ENCODE results near the gene ZNF311. TPM values are rescaled to one million over a fixed set of nuclear protein-coding genes. Genes with fewer than 3 reads are reported as not detected.

Gene ZNF311
- total RNA-seq, 1 experiment from 2014 or later: 0.57 TPM

DNA sequence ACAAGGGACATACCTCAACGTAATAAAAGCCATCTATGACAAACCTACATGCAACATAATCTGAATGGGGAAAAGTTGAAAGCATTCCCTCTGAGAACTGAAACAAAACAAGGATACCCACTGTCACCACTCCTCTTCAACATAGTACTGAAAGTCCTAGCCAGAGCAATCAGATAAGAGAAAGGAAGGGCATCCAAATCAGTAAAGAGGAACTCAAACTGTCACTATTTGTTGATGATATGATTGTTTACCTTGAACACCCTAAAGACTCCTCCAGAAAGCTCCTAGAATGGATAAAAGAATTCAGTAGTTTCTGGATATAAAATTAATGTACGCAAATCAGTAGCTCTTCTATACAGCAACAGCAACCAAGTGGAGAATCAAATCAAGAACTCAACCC is 39.4 kb downstream of the ZNF311 start:
- H3K9me3 Mint-ChIP-seq: peaks cover 20 to 32% of the 10 kb centered on the region in 2 experiments
- Histone ChIP-seq H2AFZ (ENCODE audit: low read length) (no peak overlapping the region), H2BK120ac (ENCODE audit: low read depth, low read length, poor library complexity, severe bottlenecking) (no peak overlapping the region), H2BK15ac (ENCODE audit: low read depth, low read length) (no peak overlapping the region), H3K23ac (ENCODE audit: insufficient read length, low read depth, low read length) (no peak overlapping the region), H3K18ac (ENCODE audit: insufficient read length, low read depth, low read length) (no peak overlapping the region), H3T11ph (ENCODE audit: low read length) (no peak overlapping the region), H3K4me1 (ENCODE audit: insufficient read depth, low read length) (no peaks in the 10 kb centered on the region), H4K91ac (ENCODE audit: insufficient read length, low read depth, low read length) (no peak overlapping the region), H3K27ac (ENCODE audit: insufficient read length, low read depth, low read length) (no peak overlapping the region), H4K5ac (ENCODE audit: insufficient read length, low read depth, low read length) (no peak overlapping the region), H3K23me2 (ENCODE audit: insufficient read length, low read depth, low read length, poor library complexity, severe bottlenecking) (no peaks in the 10 kb centered on the region), H3K79me1 (ENCODE audit: insufficient read depth, low read depth, low read length, poor library complexity, severe bottlenecking) (no peaks in the 10 kb centered on the region), H3K9ac (ENCODE audit: extremely low read depth, insufficient read length, low read length) (no peak overlapping the region), H4K8ac (replicated peaks; ENCODE audit: insufficient read length, low read depth, low read length) (no peak overlapping the region), H4K20me1 (ENCODE audit: control insufficient read depth, insufficient read depth, insufficient read length) (no peaks in the 10 kb centered on the region), H2BK12ac (ENCODE audit: insufficient read length, low read depth, low read length) (no peak overlapping the region), H3K9me3 (ENCODE audit: control insufficient read depth, low read depth, low read length) (no peaks in the 10 kb centered on the region), H3K79me2 (ENCODE audit: insufficient read depth, low read length) (no peaks in the 10 kb centered on the region), H3K27me3 (ENCODE audit: insufficient read depth, low read length) (no peaks in the 10 kb centered on the region), H2BK20ac (ENCODE audit: low read depth, low read length, poor library complexity, severe bottlenecking) (no peak overlapping the region), H2BK5ac (ENCODE audit: insufficient read length, low read length) (no peak overlapping the region), H3K4me2 (ENCODE audit: insufficient read depth, insufficient read length, low read length) (no peak overlapping the region), H3K14ac (ENCODE audit: insufficient read depth, low read length) (no peak overlapping the region), H2AK5ac (ENCODE audit: insufficient read length, low read length) (no peak overlapping the region), H3K4ac (ENCODE audit: low read depth, low read length) (no peak overlapping the region), H3K56ac (ENCODE audit: insufficient read length, low read depth, low read length) (no peak overlapping the region)
- H3K27me3 Mint-ChIP-seq (ENCODE audit: low read depth): peaks cover 13% of the 10 kb centered on the region
- no peak overlapping the region for H3K4me3 Mint-ChIP-seq
- TF ChIP-seq, protein P1, sequence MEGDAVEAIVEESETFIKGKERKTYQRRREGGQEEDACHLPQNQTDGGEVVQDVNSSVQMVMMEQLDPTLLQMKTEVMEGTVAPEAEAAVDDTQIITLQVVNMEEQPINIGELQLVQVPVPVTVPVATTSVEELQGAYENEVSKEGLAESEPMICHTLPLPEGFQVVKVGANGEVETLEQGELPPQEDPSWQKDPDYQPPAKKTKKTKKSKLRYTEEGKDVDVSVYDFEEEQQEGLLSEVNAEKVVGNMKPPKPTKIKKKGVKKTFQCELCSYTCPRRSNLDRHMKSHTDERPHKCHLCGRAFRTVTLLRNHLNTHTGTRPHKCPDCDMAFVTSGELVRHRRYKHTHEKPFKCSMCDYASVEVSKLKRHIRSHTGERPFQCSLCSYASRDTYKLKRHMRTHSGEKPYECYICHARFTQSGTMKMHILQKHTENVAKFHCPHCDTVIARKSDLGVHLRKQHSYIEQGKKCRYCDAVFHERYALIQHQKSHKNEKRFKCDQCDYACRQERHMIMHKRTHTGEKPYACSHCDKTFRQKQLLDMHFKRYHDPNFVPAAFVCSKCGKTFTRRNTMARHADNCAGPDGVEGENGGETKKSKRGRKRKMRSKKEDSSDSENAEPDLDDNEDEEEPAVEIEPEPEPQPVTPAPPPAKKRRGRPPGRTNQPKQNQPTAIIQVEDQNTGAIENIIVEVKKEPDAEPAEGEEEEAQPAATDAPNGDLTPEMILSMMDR (conservative IDR thresholded peaks at IDR 0.05): no peak
- WGBS (ENCODE audit: extremely low coverage, insufficient read length, low lambda C conversion rate): no CpG with 5 or more reads among the region's 2 CpGs
- H3K4me1 Mint-ChIP-seq: peaks cover 4 to 7% of the 10 kb centered on the region in 2 experiments
- H3K27ac Mint-ChIP-seq: no peak overlapping the region
- peaks cover 5 to 13% (median 5%) of the 10 kb centered on the region in 3 experiments; a peak in 5 of 7 replicates for H3K36me3 Mint-ChIP-seq (ENCODE audit: insufficient read depth in 1 of 3, low read depth in 3 of 3)
- no peak for DNase-seq

Measured in H9 (cell line).